H1 (cell line): ENCODE measurements around the gene NMT1. TPM values are rescaled to one million over a fixed set of nuclear protein-coding genes. Genes with fewer than 3 reads are reported as not detected.

Experiments
- BCL11A ChIP-seq, 2 experiments: IDR thresholded peaks; one replicate each; pipeline ENCODE4 v1.6.1; 2011; ENCODE audit warnings: low read depth in 2 of 2, low read length in 2 of 2, mild to moderate bottlenecking in 2 of 2
- BRCA1 ChIP-seq: IDR thresholded peaks from 2 replicates; pipeline ENCODE4 v1.6.1; 2012; ENCODE audit warnings: low read depth, low read length, improper control_type of control experiment
- CBX8 ChIP-seq: fragments of 300-800, 300-1000 bp; sonication (generic); IDR thresholded peaks from 2 replicates; pipeline ENCODE4 v1.7.1; 2016; ENCODE audit warnings: low read depth, low read length, borderline replicate concordance
- CHD2 ChIP-seq: IDR thresholded peaks from 2 replicates; pipeline ENCODE4 v1.6.1; 2012; ENCODE audit warnings: low read length, improper control_type of control experiment
- CTBP2 ChIP-seq: IDR thresholded peaks from 2 replicates; pipeline ENCODE4 v1.7.0; 2011; ENCODE audit warnings: borderline replicate concordance, mild to moderate bottlenecking, moderate library complexity, mixed read lengths, low read length; ENCODE audit not compliant: insufficient read depth, insufficient read length
- RNF2 ChIP-seq: fragments of 200-900, 300-1000 bp; sonication (generic); IDR thresholded peaks from 2 replicates; pipeline ENCODE4 v1.7.1; 2016; ENCODE audit warnings: borderline replicate concordance, low read depth, mild to moderate bottlenecking, antibody characterized with exemption, low read length; ENCODE audit not compliant: poor library complexity, severe bottlenecking; ENCODE audit errors: missing control alignments
- SP1 ChIP-seq: IDR thresholded peaks from 2 replicates; pipeline ENCODE4 v1.6.1; 2011; ENCODE audit warnings: low read depth, low read length
- SRF ChIP-seq: IDR thresholded peaks from 2 replicates; pipeline ENCODE4 v1.6.1; 2011; ENCODE audit warnings: mild to moderate bottlenecking, low read depth, low read length, moderate library complexity
- ZNF274 ChIP-seq: IDR thresholded peaks from 2 replicates; pipeline ENCODE4 v1.7.0; 2012; ENCODE audit warnings: low read length, borderline replicate concordance; ENCODE audit errors: extremely low read depth
- polyA plus RNA-seq, 7 experiments: library from polyadenylated mRNA; depleted of rRNA in 3 of 7; stranded (reverse) in 5 of 7; unstranded in 2 of 7; fragments of >200 nt in 5 of 7; fragments of 200-250 nt in 2 of 7; gene quantifications; 1 replicate in 5 of 7; 2 replicates in 1 of 7; 4 replicates in 1 of 7; pipeline versions ENCODE4 v1.2.1 to v1.2.3, GENCODE V29; 2011 to 2013; ENCODE audit warnings: missing spikeins in 2 of 7, mixed read lengths in 2 of 7
- total RNA-seq: library from RNA; stranded (reverse); fragmentation: NEBNext Ultra II Directional; extraction: Animal tissue kit (Norgen Biotek cat#: 25700); gene quantifications from 2 replicates; pipeline ENCODE4 v1.2.1, GENCODE V29; 2021
- TF ChIP-seq, protein P1 (sequence below): fragments of 300-600 bp; sonication (generic); IDR thresholded peaks from 2 replicates; pipeline ENCODE4 v1.7.1; 2012; ENCODE audit warnings: low read length, moderate library complexity, mild to moderate bottlenecking, inconsistent platforms; ENCODE audit not compliant: insufficient replicate concordance

The NMT1 gene
- total and polyA plus RNA-seq, 2 of the 8 experiments (the other 6 are each of a cell fraction or from before 2014, with no cell fraction given): 42.9 to 149 TPM

- TF ChIP-seq, protein P1, sequence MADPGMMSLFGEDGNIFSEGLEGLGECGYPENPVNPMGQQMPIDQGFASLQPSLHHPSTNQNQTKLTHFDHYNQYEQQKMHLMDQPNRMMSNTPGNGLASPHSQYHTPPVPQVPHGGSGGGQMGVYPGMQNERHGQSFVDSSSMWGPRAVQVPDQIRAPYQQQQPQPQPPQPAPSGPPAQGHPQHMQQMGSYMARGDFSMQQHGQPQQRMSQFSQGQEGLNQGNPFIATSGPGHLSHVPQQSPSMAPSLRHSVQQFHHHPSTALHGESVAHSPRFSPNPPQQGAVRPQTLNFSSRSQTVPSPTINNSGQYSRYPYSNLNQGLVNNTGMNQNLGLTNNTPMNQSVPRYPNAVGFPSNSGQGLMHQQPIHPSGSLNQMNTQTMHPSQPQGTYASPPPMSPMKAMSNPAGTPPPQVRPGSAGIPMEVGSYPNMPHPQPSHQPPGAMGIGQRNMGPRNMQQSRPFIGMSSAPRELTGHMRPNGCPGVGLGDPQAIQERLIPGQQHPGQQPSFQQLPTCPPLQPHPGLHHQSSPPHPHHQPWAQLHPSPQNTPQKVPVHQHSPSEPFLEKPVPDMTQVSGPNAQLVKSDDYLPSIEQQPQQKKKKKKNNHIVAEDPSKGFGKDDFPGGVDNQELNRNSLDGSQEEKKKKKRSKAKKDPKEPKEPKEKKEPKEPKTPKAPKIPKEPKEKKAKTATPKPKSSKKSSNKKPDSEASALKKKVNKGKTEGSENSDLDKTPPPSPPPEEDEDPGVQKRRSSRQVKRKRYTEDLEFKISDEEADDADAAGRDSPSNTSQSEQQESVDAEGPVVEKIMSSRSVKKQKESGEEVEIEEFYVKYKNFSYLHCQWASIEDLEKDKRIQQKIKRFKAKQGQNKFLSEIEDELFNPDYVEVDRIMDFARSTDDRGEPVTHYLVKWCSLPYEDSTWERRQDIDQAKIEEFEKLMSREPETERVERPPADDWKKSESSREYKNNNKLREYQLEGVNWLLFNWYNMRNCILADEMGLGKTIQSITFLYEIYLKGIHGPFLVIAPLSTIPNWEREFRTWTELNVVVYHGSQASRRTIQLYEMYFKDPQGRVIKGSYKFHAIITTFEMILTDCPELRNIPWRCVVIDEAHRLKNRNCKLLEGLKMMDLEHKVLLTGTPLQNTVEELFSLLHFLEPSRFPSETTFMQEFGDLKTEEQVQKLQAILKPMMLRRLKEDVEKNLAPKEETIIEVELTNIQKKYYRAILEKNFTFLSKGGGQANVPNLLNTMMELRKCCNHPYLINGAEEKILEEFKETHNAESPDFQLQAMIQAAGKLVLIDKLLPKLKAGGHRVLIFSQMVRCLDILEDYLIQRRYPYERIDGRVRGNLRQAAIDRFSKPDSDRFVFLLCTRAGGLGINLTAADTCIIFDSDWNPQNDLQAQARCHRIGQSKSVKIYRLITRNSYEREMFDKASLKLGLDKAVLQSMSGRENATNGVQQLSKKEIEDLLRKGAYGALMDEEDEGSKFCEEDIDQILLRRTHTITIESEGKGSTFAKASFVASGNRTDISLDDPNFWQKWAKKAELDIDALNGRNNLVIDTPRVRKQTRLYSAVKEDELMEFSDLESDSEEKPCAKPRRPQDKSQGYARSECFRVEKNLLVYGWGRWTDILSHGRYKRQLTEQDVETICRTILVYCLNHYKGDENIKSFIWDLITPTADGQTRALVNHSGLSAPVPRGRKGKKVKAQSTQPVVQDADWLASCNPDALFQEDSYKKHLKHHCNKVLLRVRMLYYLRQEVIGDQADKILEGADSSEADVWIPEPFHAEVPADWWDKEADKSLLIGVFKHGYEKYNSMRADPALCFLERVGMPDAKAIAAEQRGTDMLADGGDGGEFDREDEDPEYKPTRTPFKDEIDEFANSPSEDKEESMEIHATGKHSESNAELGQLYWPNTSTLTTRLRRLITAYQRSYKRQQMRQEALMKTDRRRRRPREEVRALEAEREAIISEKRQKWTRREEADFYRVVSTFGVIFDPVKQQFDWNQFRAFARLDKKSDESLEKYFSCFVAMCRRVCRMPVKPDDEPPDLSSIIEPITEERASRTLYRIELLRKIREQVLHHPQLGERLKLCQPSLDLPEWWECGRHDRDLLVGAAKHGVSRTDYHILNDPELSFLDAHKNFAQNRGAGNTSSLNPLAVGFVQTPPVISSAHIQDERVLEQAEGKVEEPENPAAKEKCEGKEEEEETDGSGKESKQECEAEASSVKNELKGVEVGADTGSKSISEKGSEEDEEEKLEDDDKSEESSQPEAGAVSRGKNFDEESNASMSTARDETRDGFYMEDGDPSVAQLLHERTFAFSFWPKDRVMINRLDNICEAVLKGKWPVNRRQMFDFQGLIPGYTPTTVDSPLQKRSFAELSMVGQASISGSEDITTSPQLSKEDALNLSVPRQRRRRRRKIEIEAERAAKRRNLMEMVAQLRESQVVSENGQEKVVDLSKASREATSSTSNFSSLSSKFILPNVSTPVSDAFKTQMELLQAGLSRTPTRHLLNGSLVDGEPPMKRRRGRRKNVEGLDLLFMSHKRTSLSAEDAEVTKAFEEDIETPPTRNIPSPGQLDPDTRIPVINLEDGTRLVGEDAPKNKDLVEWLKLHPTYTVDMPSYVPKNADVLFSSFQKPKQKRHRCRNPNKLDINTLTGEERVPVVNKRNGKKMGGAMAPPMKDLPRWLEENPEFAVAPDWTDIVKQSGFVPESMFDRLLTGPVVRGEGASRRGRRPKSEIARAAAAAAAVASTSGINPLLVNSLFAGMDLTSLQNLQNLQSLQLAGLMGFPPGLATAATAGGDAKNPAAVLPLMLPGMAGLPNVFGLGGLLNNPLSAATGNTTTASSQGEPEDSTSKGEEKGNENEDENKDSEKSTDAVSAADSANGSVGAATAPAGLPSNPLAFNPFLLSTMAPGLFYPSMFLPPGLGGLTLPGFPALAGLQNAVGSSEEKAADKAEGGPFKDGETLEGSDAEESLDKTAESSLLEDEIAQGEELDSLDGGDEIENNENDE: no peak
- TF ChIP-seq CTBP2 (no peak), ZNF274 (no peak), SRF (no peak), BCL11A (IDR thresholded peaks at IDR 0.05; ENCODE audit: low read depth in 2 of 2, low read length in 2 of 2) (no peak), CHD2 (no peak), BRCA1 (no peak), SP1 (no peak), CBX8 (no peak), RNF2 (no peak)
These were observed 9.9 kb upstream of the NMT1 start, which contains the start of gene DCAKD (continued) for GRCh38 chr17:45051060-45051719.
